Vagina (tissue), 2 donors: Measurements from ENCODE around the gene DDI2. TPM values are rescaled to one million over a fixed set of nuclear protein-coding genes. Genes with fewer than 3 reads are reported as not detected.
A peak's percentile ranks its signal among the peaks of the same experiment; 100 is the strongest.

Experiments
- DNase-seq, 2 donors: peaks; one replicate each; pipeline ENCODE4 v3.0.0-alpha.2; 2017; ENCODE audit errors: extremely low spot score in 2 of 2
- H3K27ac ChIP-seq: fragments of 200-600 bp; sonication (generic); one replicate; pipeline ENCODE4 v1.5.1; 2019
- H3K27me3 ChIP-seq: fragments of 200-600 bp; sonication (generic); one replicate; pipeline ENCODE4 v1.5.1; 2019
- H3K36me3 ChIP-seq, 2 donors: fragments of 200-600 bp; sonication (generic); one replicate each; pipeline ENCODE4 v1.5.1; 2017 to 2019
- H3K4me1 ChIP-seq: fragments of 200-600 bp; sonication (generic); one replicate; pipeline ENCODE4 v1.5.1; 2019
- H3K4me3 ChIP-seq, 2 donors: fragments of 200-600 bp; sonication (generic); 1 replicate in 1 of 2; 2 replicates in 1 of 2; pipeline ENCODE4 v1.5.1; 2016 to 2019
- H3K9me3 ChIP-seq: fragments of 200-600 bp; sonication (generic); one replicate; pipeline ENCODE4 v1.5.1; 2019
- POLR2A ChIP-seq, 2 donors: fragments of 450-650 bp; IDR thresholded peaks; one replicate each; pipeline ENCODE4 v1.6.1; 2017; ENCODE audit warnings: antibody characterized with exemption in 2 of 2, mild to moderate bottlenecking in 2 of 2, moderate library complexity in 2 of 2
- POLR2AphosphoS5 ChIP-seq, 2 donors: sonication (generic); formaldehyde crosslinking; IDR thresholded peaks; one replicate each; pipeline ENCODE4 v1.9.0; 2017; ENCODE audit warnings: antibody characterized with exemption in 2 of 2, mild to moderate bottlenecking in 2 of 2, low read depth in 1 of 2; ENCODE audit not compliant: insufficient read depth in 1 of 2
- intact Hi-C: fragments of 100-400 bp; cut with DNase I; formaldehyde crosslinking; loops from one replicate; pipeline ENCODE4 v1.15.1; 2023
- total RNA-seq: library from RNA; depleted of rRNA; stranded (reverse); fragments of >200 nt; gene quantifications from one replicate; pipeline ENCODE4 v1.2.3, GENCODE V29; 2016
- TF ChIP-seq, protein P1 (sequence below), 3 experiments: fragments of 450-650 bp in 2 of 3; fragments of 200-600 bp in 1 of 3; sonication (generic) in 1 of 3; IDR thresholded peaks; one replicate each; pipeline ENCODE4 v1.5.1; 2017 to 2019; ENCODE audit warnings: antibody characterized with exemption in 3 of 3, mild to moderate bottlenecking in 2 of 3, moderate library complexity in 2 of 3

The DDI2 gene
- total RNA-seq, 1 donor from 2014 or later: 59.2 TPM

DNA sequence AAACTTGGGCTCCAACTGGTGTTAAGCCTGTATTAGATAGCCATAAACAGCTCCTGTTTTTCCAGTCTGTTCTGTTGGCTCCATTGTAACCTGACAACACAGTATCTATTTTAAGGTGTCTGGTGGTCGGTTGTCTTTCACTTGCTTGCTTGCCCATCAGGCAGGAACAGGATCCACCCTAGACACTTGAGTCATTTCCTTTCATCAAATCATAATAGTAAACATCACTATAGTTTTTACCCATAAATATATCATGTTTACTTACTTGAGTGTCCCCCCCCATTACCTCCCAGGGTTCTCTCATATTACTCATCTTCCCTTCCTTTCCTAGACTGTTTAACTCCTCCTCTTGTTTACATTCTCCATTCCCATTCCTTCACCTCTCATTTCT, 2.9 kb downstream of the DDI2 start:
- H3K4me1 ChIP-seq: peaks cover 70% of the 10 kb centered on the region
- no peak for DNase-seq
- H3K4me3 ChIP-seq: no peak overlapping the region

DNA sequence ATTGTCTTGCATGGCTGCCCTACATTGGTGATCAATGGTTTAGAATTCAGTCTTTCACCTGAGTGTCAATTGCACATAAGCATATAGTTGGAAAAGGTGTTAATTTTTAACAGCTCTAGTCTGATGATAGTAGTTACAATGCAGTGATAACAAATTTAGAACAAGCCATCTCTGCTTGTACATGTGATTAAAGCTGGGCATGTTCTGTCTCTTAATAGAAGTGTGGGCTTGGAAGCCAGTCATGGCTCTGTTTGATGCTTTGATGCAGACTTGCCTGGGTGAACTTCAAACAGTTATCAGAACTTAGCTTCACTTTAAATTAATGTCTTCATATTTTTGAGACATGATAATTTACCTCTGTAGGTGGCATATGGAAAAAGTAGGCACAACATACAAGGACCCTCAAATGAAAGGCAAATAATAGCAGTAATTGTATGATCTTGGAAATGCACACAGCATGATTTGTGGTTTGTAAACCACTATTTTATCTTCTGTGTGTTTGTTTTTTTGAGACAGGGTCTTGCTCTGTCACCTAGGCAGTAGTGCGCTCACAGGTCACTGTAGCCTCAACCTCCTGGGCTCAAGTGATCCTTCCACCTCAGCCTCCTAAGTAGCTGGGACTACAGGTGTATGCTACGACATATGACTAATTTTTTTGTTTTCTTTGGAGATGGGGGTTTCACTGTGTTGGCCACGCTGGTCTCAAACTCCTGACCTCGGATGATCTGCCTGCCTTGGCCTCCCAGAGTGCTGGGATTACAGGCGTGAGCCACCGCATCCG, 3.8 kb downstream of the DDI2 start:
- Histone ChIP-seq H3K36me3 (no peaks in the 10 kb centered on the region), H3K9me3 (no peaks in the 10 kb centered on the region), H3K4me1 (peaks cover 78% of the 10 kb centered on the region), H3K27ac (peak overlapping the region; percentile 30), H3K27me3 (no peaks in the 10 kb centered on the region), H3K4me3 (no peak overlapping the region)
- intact Hi-C loops: no loop called here
- TF ChIP-seq POLR2AphosphoS5 (IDR thresholded peaks at IDR 0.05; ENCODE audit: insufficient read depth in 1 of 2, low read depth in 1 of 2) (no peak), POLR2A (IDR thresholded peaks at IDR 0.05) (no peak)
- TF ChIP-seq, protein P1, sequence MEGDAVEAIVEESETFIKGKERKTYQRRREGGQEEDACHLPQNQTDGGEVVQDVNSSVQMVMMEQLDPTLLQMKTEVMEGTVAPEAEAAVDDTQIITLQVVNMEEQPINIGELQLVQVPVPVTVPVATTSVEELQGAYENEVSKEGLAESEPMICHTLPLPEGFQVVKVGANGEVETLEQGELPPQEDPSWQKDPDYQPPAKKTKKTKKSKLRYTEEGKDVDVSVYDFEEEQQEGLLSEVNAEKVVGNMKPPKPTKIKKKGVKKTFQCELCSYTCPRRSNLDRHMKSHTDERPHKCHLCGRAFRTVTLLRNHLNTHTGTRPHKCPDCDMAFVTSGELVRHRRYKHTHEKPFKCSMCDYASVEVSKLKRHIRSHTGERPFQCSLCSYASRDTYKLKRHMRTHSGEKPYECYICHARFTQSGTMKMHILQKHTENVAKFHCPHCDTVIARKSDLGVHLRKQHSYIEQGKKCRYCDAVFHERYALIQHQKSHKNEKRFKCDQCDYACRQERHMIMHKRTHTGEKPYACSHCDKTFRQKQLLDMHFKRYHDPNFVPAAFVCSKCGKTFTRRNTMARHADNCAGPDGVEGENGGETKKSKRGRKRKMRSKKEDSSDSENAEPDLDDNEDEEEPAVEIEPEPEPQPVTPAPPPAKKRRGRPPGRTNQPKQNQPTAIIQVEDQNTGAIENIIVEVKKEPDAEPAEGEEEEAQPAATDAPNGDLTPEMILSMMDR (IDR thresholded peaks at IDR 0.05): no peak
- DNase-seq: no peak

More for the DNA sequence above, 2.9 kb downstream of the DDI2 start:
- Histone ChIP-seq H3K27ac (peak overlapping the region; percentile 100), H3K9me3 (no peaks in the 10 kb centered on the region), H3K27me3 (no peaks in the 10 kb centered on the region), H3K36me3 (no peaks in the 10 kb centered on the region)
- TF ChIP-seq POLR2AphosphoS5 (IDR thresholded peaks at IDR 0.05; ENCODE audit: insufficient read depth in 1 of 2, low read depth in 1 of 2): no peak
- TF ChIP-seq POLR2A (IDR thresholded peaks at IDR 0.05): no peak
- TF ChIP-seq, protein P1 (IDR thresholded peaks at IDR 0.05): no peak
- intact Hi-C loops: no loop called here

- Histone ChIP-seq H3K4me3 (no peak overlapping the region), H3K36me3 (peaks cover 0 to 6% of the 10 kb centered on the region in 2 donors), H3K27ac (peak overlapping the region; percentile 30), H3K4me1 (peaks cover 74% of the 10 kb centered on the region), H3K9me3 (no peaks in the 10 kb centered on the region), H3K27me3 (no peaks in the 10 kb centered on the region)
- no peak for DNase-seq
- TF ChIP-seq POLR2AphosphoS5 (IDR thresholded peaks at IDR 0.05; ENCODE audit: insufficient read depth in 1 of 2, low read depth in 1 of 2) (no peak), POLR2A (IDR thresholded peaks at IDR 0.05) (no peak)
- TF ChIP-seq, protein P1 (IDR thresholded peaks at IDR 0.05): no peak
- intact Hi-C loops: no loop called here
Measured at GRCh38 chr1:15621975-15622374, 4.7 kb downstream of the DDI2 start.

GRCh38 chr1:15622712-15623373, 5.6 kb downstream of the DDI2 start:
- Histone ChIP-seq H3K9me3 (no peaks in the 10 kb centered on the region), H3K27ac (peak overlapping the region; percentile 30), H3K4me3 (no peak overlapping the region), H3K36me3 (peaks cover 0 to 8% of the 10 kb centered on the region in 2 donors), H3K4me1 (peaks cover 75% of the 10 kb centered on the region), H3K27me3 (no peaks in the 10 kb centered on the region)
- DNase-seq: no peak
- TF ChIP-seq POLR2AphosphoS5 (IDR thresholded peaks at IDR 0.05; ENCODE audit: insufficient read depth in 1 of 2, low read depth in 1 of 2) (no peak), POLR2A (IDR thresholded peaks at IDR 0.05) (no peak)
- TF ChIP-seq, protein P1 (IDR thresholded peaks at IDR 0.05): no peak
- intact Hi-C loops: no loop called here

- intact Hi-C loops: no loop called here
- H3K27ac ChIP-seq: no peak overlapping the region
- peaks cover 81% of the 10 kb centered on the region for H3K4me1 ChIP-seq
- DNase-seq: no peak
- no peaks in the 10 kb centered on the region for H3K9me3 ChIP-seq
- H3K4me3 ChIP-seq: no peak overlapping the region
- H3K27me3 ChIP-seq: no peaks in the 10 kb centered on the region
- H3K36me3 ChIP-seq: peaks cover 0 to 8% of the 10 kb centered on the region in 2 donors
- TF ChIP-seq, protein P1 (IDR thresholded peaks at IDR 0.05): no peak
- TF ChIP-seq POLR2AphosphoS5 (IDR thresholded peaks at IDR 0.05; ENCODE audit: insufficient read depth in 1 of 2, low read depth in 1 of 2) (no peak), POLR2A (IDR thresholded peaks at IDR 0.05) (no peak)
Measured at GRCh38 chr1:15623435-15623834, 6.2 kb downstream of the DDI2 start.
